ENCODE data around the gene TIMM10B.

Gene TIMM10B

GRCh38 chr11:6472934-6473333 is 8.4 kb upstream of the TIMM10B start:
- no peak for DNase-seq (ENCODE audit: low read depth in 3 of 3)

DNA sequence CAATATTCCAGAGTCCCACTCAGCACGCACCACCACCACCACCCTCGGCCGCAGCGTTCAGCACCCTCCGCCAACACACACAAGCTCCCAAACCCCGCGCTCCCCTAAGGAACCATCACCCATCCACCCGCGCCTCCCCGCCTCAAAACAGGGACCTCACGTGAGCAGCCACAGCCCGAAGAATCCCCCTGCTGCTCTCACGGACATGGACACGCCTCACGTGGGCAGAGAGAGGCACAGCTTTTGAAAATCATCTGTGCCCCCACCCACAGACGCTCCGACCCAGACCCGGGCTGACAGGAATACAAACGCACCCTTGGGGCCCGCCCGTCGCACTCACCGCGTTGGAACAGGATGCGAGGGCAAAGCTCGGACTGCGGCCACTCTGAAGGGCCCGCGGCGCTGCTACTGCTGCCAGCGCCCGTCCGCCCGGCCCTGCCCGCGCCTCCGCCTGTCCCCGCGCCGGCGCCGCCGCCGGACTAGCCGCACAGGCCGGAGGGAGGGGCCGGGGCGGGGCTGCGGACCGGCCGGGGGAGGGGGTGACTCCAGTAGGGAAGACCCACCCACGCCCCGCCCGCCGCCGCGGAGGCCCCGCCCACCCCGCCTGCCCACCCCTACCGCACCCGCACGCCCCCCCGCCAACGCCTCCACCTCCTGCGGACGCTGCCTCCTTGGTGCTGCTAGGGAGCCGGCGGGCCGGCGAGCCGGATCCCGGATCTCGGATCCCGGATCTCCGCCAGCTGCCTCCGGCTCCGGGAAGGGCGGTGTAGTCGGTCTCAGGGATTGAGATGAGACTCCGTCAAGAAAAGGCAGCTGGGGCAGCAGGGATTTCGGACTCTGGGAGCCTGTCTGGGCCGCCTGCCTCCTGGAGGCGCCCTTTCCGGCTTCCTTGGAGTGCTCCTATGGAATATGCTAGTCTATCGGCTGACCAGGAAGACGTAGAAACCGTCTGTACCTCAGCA is 7.6 kb upstream of the TIMM10B start, which contains the start of gene TRIM3:
TRIM3 (minus strand) TSS at position 491 of the 962 bp plus-strand sequence. CDS start 8,246 bp downstream, outside the sequence.
- DNase-seq (ENCODE audit: low read depth in 3 of 3): peak in 2 of 3 donors; percentile 33 to 50

DNA sequence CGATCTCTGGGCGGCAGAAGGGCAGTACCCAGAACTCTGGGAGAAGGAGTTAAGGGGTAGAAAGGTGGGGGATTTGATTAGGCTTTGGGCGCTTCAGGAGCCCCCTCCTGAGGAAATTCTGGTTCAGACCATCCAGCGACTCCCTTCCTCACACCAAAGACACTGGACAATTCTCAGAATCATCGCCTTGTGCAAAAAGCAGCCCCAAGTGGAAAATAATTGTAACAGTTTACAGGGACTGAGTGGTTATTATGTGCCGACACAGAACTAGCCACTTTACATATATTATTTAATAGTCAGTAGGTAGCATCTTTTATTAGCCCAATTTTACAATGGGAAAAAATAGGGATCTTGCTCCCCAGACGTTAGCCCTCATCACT is 6.9 kb upstream of the TIMM10B start:
- no peak for DNase-seq (ENCODE audit: low read depth in 3 of 3)

DNA sequence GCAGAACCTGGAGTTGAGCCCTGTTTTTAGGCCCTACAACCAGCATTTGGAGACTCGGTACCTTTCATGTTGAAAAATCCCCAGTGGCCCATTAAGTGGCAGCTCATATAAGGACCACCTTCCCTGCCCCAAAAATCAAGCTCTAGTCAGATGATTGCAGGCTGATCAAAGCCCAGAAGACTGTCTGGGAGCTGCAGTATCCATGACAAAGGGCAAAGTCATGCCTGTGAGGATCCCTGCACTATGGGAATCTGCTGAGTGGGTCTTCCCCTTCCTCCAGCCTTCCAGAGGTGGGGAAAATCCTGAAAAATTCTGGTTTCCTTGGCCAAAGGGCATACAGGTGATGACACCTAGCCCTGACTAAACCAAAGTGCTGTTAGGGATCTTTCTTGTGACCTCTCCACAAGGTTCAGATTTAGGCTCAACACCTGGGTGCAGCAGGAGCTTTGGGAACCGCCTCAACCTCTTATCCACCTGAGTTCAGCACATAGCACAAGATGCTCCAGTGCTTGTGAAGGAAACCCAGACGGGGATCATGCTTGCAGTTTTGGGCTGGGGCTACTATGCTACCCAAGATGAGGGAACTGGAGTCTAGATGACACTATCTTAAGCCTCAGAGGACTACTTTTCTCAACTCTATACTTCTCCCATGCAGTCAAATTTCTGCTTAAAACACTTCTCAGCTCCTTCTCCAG is 6.3 kb upstream of the TIMM10B start:
- DNase-seq (ENCODE audit: low read depth in 3 of 3): no peak

GRCh38 chr11:6475936-6476335 is 5.4 kb upstream of the TIMM10B start:
- no peak for DNase-seq (ENCODE audit: low read depth in 3 of 3)

GRCh38 chr11:6476571-6476970 is 4.7 kb upstream of the TIMM10B start:
- DNase-seq (ENCODE audit: low read depth in 3 of 3): no peak

- no peak for DNase-seq (ENCODE audit: low read depth in 3 of 3)
These were observed 894 bp upstream of the TIMM10B start for GRCh38 chr11:6480299-6480914.

DNA sequence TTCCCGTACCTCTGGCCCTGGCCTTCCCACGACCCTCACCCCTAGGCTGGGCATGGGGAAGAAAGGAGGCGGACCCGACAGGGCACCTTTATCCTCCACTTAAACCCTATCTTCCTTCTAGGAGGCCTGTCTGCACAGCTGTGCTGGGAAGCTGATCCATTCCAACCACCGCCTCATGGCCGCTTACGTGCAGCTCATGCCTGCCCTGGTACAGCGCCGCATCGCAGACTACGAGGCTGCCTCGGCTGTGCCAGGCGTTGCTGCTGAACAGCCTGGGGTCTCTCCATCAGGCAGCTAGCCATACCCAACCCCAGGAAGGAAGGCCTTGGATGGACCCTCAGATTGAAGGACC is 599 bp downstream of the TIMM10B start:
- no peak for DNase-seq (ENCODE audit: low read depth in 3 of 3)

- DNase-seq (ENCODE audit: low read depth in 3 of 3): no peak
These were observed 1.1 kb downstream of the TIMM10B start for GRCh38 chr11:6482441-6482840.

GRCh38 chr11:6483015-6483414 is 1.7 kb downstream of the TIMM10B start:
- no peak for DNase-seq (ENCODE audit: low read depth in 3 of 3)

- DNase-seq (ENCODE audit: low read depth in 3 of 3): no peak
These were observed 4.4 kb downstream of the TIMM10B start for GRCh38 chr11:6485661-6486060.

GRCh38 chr11:6486256-6486655 is 5.0 kb downstream of the TIMM10B start:
- no peak for DNase-seq (ENCODE audit: low read depth in 3 of 3)

GRCh38 chr11:6486938-6487337 is 5.6 kb downstream of the TIMM10B start:
- no peak for DNase-seq (ENCODE audit: low read depth in 3 of 3)

- DNase-seq (ENCODE audit: low read depth in 3 of 3): no peak
These were observed 7.0 kb downstream of the TIMM10B start for GRCh38 chr11:6488342-6488741.

- no peak for DNase-seq (ENCODE audit: low read depth in 3 of 3)
These were observed 7.5 kb downstream of the TIMM10B start for GRCh38 chr11:6488821-6489220.

DNA sequence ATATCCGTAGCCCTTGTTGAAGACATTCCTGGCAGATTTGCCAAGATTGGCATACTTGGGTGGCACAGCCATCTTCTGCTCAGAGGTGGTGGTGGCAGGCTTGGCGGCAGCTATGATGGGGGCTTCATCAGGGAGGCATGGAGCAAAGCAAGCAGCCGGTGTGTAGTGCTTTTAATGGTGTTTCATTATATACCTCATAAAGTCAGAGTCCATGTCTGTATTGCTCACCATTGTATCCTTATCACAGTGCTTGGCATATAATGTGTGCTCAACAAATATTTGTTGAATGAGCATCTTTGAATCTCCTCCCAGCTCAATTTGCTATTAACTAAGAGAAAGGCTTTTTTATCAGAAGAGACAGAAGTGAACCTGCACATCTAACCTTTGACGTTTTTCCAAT is 8.0 kb downstream of the TIMM10B start:
- DNase-seq (ENCODE audit: low read depth in 3 of 3): no peak

- no peak for DNase-seq (ENCODE audit: low read depth in 3 of 3)
These were observed 16.0 kb downstream of the TIMM10B start, which contains the start of gene DNHD1 for GRCh38 chr11:6497069-6497839. DNHD1 (plus strand) TSS chr11:6497280; CDS start chr11:6498216, 936 bp downstream.

- DNase-seq (ENCODE audit: low read depth in 3 of 3): no peak
These were observed 16.8 kb downstream of the TIMM10B start for GRCh38 chr11:6498121-6498520.

- no peak for DNase-seq (ENCODE audit: low read depth in 3 of 3)
These were observed 17.2 kb downstream of the TIMM10B start for GRCh38 chr11:6498544-6498943.

DNA sequence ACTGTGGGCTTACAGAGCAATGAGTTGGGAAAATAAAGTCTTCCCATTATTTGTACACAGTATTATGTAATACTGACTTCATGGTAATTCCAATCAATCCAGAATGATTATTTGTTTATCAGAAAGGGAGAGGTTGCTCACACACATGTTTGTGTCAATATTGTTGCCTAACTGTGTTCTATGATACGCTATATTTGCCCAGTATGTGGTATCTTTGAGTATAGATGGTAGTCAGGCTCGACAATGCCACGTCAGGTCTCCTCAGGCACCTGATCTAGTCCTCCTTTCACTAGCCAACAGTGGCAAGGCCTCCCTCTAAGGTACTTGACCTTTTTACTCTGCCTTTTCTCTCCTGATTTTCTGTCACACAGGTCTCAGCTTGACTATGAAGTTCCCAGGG is 21.1 kb downstream of the TIMM10B start:
- DNase-seq (ENCODE audit: low read depth in 3 of 3): no peak

DNA sequence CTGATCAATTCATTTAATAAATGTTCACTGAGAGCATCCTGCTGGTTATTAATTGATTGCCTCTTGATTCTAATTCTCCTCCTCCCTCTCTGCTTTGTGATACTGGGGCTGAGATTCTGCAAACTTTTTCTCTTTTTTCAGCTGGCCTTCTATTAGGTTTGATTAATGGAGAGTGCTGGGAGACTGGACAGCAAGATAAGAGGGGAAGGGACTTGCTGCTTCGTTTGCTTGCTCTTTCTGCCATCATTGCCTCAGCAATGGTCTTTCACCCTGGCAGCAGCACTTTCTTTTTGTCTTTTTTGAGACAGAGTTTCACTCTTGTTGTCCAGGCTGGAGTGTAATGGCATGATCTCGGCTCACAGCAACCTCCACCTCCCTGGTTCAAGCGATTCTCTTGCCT is 22.9 kb downstream of the TIMM10B start:
- DNase-seq (ENCODE audit: low read depth in 3 of 3): no peak
